KBM-7 (cell line): ENCODE data around the gene NFATC3.
"Not testable (repeated sequence)": the region's sequence is repeated elsewhere in the genome, so short reads cannot be mapped to it uniquely, and the experiment has no call there.

Experiments
- DNase-seq: peaks from one replicate; pipeline ENCODE4 v3.0.0-alpha.2; 2015
- in situ Hi-C: fragments of 300-500 bp; cut with MboI; formaldehyde crosslinking; loops from 2 replicates; pipeline ENCODE4 v1.14.3; 2020; ENCODE audit warnings: low sequenced_read_pairs, low pct_unique_long_range_greater_than_20kb, mixed read lengths

NFATC3 gene

DNA sequence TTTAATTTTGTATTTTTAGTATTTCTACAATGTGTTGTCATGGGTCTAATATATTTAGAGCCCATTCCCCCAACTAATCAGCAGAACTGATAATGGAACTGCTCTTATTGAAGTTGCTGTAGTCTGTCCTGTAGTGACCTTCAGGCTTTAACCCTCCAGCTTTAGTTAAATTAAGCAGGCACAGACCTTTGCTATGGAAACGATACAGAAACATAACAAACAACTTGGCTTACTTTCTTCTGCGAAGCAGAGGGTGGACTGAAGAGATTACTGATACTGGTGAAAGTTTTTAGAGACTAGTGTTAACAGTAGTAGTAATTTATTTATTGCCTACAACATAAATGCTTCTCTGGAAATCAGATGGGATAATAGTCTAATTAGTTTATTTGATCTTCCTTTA is 61.4 kb downstream of the NFATC3 start:
- DNase-seq = peak; percentile 9
- in situ Hi-C loops = no loop called here

GRCh38 chr16:68147444-68147843 is 62.3 kb downstream of the NFATC3 start:
- DNase-seq = no peak
- in situ Hi-C loops = no loop called here

DNA sequence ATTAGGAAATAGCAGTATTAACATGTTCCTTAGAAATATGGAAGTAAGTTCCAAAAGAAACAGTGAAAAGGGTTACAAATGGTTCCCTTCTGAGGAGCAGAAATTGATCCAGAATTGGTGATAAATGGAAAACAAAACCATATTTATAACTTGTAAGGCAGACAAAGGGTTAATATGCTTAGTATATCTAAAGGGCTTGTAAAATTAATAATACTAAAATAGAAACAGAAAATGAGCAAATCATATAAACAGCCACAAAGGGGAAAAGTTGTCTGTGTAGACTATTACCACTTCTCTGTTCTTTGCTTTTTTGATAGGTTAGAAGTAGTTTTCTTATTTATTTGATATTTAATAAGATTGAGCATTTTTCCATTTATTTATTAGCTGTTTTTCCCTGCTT is 64.4 kb downstream of the NFATC3 start:
- no peak for DNase-seq
- in situ Hi-C loops = no loop called here

- in situ Hi-C loops = no loop called here
- DNase-seq = no peak
Observed at GRCh38 chr16:68155425-68155824, 70.3 kb downstream of the NFATC3 start.

DNA sequence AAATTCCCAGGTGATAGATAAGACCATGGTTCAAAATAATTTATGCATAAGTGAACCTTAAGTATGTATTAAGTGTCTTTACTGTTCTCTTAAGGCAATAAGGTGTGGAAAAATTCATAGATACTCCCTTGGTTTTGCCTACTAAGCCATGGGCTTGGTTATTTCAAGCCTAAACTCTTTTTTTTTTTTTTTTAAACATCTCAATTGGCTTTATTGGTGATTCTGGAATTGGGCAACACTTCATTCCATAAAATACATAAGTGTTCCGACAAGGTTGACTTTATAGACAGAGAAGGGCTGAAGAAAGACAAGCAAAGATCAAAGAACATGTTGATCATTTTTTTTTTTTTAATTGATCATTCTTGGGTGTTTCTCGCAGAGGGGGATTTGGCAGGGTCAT is 77.2 kb downstream of the NFATC3 start:
- in situ Hi-C loops = no loop called here
- DNase-seq = no peak

- in situ Hi-C loops, DNase-seq: not testable (repeated sequence)
Observed at GRCh38 chr16:68163275-68163674, 78.1 kb downstream of the NFATC3 start.

GRCh38 chr16:68166264-68166663 is 81.1 kb downstream of the NFATC3 start:
- no peak for DNase-seq
- in situ Hi-C loops = no loop called here

DNA sequence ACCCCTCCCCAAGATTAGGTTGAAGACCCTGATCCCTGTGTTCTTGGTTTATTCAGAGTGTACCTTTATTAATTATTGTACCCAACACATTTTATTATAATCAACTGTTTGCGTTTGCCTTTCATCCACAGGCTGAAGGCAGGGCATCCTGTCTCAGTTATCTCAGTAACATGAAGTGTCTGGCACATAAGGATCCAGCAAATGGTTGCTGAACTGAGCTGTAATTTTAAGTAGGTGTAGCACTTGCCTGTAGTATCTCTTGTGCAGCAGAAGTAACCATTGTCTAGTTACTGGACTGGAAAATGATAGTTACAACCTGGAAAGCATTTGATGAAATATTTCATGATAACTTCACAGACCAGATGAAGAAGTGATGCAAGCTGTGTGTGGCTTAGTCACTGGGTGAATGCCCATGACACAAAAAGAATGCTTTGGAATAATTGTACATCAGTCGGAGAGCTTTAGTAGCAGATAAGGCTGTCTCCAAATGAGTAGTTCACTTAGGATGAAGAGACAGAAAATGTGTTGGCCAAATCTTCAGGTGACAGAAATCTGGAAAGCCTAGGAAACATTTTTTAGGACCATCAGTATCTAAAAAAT is 94.1 kb downstream of the NFATC3 start:
- DNase-seq = no peak

DNA sequence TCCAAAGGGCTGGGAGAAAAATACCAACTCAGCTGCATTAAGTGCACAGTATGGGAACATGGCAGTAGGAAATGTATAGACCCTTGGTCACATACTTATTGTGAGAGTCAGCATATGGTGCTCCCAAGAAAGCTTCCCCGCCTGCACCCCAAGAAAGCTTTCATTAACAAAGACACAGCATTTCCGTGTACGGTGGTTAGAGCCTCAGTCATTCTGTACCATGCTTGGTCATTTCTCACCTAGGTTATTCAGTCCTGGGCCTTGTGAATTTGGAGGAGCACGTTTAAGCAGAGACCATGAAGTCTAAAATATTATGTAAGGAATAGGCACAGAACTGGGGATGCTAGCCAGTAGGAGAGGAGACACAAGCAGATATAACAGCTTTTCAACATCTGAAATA is 94.7 kb downstream of the NFATC3 start:
- in situ Hi-C loops = no loop called here
- no peak for DNase-seq

More for the DNA sequence above, 94.1 kb downstream of the NFATC3 start:
- in situ Hi-C loops = no loop called here

DNA sequence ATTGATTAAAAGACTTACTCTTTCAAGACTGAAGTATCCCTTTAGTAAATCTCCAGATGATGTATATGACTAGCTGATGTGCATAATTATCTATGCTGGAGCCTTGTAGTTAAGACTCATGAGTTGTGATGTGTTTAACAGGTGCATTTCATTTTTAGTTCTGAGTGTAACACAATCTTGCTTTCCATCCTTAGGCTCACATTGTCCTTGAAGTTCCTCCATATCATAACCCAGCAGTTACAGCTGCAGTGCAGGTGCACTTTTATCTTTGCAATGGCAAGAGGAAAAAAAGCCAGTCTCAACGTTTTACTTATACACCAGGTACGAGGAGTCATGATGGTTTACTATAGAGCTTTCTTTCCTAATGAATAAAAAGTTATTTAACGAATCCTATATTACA is 97.9 kb downstream of the NFATC3 start:
- in situ Hi-C loops = no loop called here
- no peak for DNase-seq

- DNase-seq = no peak
- in situ Hi-C loops = no loop called here
Observed at GRCh38 chr16:68186877-68187276, 101.7 kb downstream of the NFATC3 start.

DNA sequence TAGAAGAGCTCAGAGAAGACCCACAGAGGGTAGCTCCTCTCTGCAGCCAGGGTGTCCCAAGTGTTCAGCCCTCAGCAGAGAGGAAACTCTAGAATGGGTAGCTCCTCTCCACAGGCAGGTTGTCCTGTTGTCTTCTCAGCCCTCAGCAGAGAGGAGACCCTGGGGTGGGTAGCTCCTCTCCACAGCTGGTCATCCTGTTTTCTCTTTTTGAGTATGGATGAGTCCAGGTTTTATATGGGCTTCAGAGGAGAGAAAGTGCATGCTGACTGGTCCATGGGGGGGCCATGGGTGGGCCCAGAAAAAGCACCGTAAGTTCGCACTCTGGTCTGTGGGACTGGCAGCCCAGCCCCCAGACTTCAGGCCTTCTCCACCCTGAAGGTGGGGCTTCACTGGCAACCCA is 102.3 kb downstream of the NFATC3 start:
- no peak for DNase-seq
- in situ Hi-C loops = no loop called here

DNA sequence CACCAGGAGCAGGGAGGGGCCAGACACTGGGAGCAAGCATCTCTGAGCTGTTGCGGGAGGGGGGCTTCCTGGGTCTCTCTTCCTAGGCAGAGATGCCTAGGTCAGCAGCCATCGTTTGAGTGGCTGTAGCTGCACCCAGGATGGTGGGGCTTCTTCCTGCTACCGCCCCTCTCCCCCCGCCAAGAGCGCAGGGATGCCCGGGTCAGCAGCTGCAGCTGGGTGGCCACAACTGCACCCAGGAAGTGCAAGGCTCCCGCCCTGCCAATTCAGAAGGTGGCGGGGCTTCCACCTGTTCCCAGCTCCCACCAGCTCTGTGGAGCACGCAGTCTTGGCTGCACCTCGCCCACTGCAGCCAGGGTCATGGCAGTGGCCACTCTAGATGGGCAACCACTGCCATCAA is 103.0 kb downstream of the NFATC3 start:
- no peak for DNase-seq
- in situ Hi-C loops = no loop called here

GRCh38 chr16:68190081-68190480 is 104.9 kb downstream of the NFATC3 start:
- DNase-seq = peak; percentile 5
- in situ Hi-C loops = no loop called here

DNA sequence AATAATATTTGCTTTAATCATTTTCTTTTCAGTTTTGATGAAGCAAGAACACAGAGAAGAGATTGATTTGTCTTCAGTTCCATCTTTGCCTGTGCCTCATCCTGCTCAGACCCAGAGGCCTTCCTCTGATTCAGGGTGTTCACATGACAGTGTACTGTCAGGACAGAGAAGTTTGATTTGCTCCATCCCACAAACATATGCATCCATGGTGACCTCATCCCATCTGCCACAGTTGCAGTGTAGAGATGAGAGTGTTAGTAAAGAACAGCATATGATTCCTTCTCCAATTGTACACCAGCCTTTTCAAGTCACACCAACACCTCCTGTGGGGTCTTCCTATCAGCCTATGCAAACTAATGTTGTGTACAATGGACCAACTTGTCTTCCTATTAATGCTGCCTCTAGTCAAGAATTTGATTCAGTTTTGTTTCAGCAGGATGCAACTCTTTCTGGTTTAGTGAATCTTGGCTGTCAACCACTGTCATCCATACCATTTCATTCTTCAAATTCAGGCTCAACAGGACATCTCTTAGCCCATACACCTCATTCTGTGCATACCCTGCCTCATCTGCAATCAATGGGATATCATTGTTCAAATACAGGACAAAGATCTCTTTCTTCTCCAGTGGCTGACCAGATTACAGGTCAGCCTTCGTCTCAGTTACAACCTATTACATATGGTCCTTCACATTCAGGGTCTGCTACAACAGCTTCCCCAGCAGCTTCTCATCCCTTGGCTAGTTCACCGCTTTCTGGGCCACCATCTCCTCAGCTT is 105.8 kb downstream of the NFATC3 start:
- no peak for DNase-seq
- in situ Hi-C loops = no loop called here

- no peak for DNase-seq
- in situ Hi-C loops = no loop called here
Observed at GRCh38 chr16:68194251-68194650, 109.1 kb downstream of the NFATC3 start.

DNA sequence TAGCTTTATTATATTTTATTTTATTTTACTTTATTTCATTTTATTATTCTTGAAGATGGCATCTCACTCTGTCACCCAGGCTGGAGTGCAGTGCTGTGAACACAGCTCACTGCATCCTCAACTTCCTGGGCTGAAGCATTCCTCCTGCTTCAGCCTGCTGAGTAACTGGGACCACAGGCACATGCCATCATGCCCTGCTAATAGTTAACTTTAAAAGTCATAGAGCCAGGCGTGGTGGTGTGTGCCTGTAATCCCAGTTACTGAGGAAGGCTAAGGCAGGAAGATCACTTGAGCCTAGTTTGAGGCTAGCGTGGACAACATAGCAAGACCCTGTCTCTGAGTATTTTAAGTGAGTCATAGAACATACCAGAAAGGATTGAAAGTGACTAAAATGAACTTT is 112.1 kb downstream of the NFATC3 start:
- DNase-seq = no peak
- in situ Hi-C loops = no loop called here

DNA sequence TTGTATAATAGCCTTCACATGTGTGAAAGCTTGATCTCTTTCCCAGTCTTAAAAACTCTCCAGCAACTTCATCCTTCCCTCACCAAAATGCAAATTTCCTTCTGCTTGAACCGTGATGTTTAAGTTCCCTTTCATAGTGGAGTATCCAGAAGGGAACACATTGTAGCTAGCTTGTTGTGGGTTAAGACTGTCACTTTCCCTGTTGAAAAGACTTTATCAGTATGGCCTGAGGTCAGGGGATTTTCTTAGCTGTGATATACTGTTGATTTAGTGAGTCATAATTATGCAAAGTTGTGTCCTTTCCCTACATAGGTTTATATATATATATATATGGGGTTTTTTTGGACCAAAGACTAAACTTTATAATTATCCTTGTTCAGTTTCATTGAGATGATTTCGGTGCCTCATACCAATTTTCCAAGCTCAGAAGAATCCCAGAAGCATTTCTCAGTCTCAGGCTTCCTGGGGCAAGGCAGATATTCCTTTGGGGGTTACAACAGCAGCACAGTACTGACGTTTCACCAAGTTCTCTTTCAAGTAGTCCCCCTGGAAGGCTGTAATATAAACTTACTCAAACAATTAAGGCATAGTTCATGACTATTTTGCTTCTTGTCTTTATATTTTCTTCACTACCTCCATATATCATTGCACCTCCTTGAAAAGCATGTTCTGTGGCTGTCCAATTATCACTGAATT is 115.1 kb downstream of the NFATC3 start:
- DNase-seq = no peak
- in situ Hi-C loops = no loop called here

GRCh38 chr16:68202091-68202519 is 116.9 kb downstream of the NFATC3 start:
- in situ Hi-C loops = no loop called here

GRCh38 chr16:68206245-68206644 is 121.1 kb downstream of the NFATC3 start:
- in situ Hi-C loops = no loop called here
- no peak for DNase-seq

More at GRCh38 chr16:68202091-68202519, 116.9 kb downstream of the NFATC3 start:
- no peak for DNase-seq
